MM.1S (cell line): Measurements from ENCODE around the gene TMEM176B.

ENCODE experiments used
- DNase-seq: peaks from one replicate; pipeline ENCODE4 v3.0.0-alpha.2; 2015
- H2AFZ ChIP-seq: fragments of 300-600 bp; sonication (generic); 2 replicates; pipeline ENCODE4 v1.6.0; 2016; ENCODE audit warnings: antibody characterized with exemption, low read length
- H3F3A ChIP-seq: fragments of 300-600 bp; sonication (generic); 2 replicates; pipeline ENCODE4 v1.6.1; 2016; ENCODE audit warnings: mild to moderate bottlenecking, antibody characterized with exemption, low read length, moderate library complexity, mixed read lengths; ENCODE audit not compliant: insufficient read depth
- H3K27ac ChIP-seq: fragments of 300-600 bp; sonication (generic); 2 replicates; pipeline ENCODE4 v1.5.1; 2016; ENCODE audit warnings: mild to moderate bottlenecking, low read length
- H3K27me3 ChIP-seq: fragments of 300-600 bp; sonication (generic); replicated peaks from 2 replicates; pipeline ENCODE4 v1.6.0; 2016; ENCODE audit warnings: low read length; ENCODE audit not compliant: insufficient read depth
- H3K36me3 ChIP-seq: fragments of 300-600 bp; sonication (generic); replicated peaks from 2 replicates; pipeline ENCODE4 v1.6.1; 2016; ENCODE audit warnings: mild to moderate bottlenecking, low read length, mixed read lengths; ENCODE audit not compliant: insufficient read depth
- H3K4me1 ChIP-seq: fragments of 300-600 bp; sonication (generic); 2 replicates; pipeline ENCODE4 v1.6.1; 2016; ENCODE audit warnings: low read length, mixed read lengths
- H3K4me2 ChIP-seq: fragments of 300-600 bp; sonication (generic); 2 replicates; pipeline ENCODE4 v1.6.0; 2016; ENCODE audit warnings: low read depth, low read length
- H3K4me3 ChIP-seq: fragments of 300-600 bp; sonication (generic); 2 replicates; pipeline ENCODE4 v1.5.1; 2016; ENCODE audit warnings: low read length, mixed read lengths
- H3K79me2 ChIP-seq: fragments of 300-600 bp; sonication (generic); 2 replicates; pipeline ENCODE4 v1.6.1; 2016; ENCODE audit warnings: mixed run types, low read length, mixed read lengths
- H3K9ac ChIP-seq: fragments of 300-600 bp; sonication (generic); 2 replicates; pipeline ENCODE4 v1.6.1; 2016; ENCODE audit warnings: low read length, mixed read lengths
- H3K9me2 ChIP-seq: fragments of 300-600 bp; sonication (generic); replicated peaks from 2 replicates; pipeline ENCODE4 v1.6.1; 2016; ENCODE audit warnings: mild to moderate bottlenecking, low read length, mixed read lengths; ENCODE audit not compliant: insufficient read depth
- H3K9me3 ChIP-seq: fragments of 300-600 bp; sonication (generic); replicated peaks from 2 replicates; pipeline ENCODE4 v1.6.1; 2016; ENCODE audit warnings: mild to moderate bottlenecking, low read length, mixed read lengths; ENCODE audit not compliant: insufficient read depth
- H4K20me1 ChIP-seq: fragments of 300-600 bp; sonication (generic); 2 replicates; pipeline ENCODE4 v1.6.1; 2016; ENCODE audit warnings: mild to moderate bottlenecking, low read length, moderate library complexity, mixed read lengths; ENCODE audit not compliant: insufficient read depth
- EZH2 ChIP-seq: fragments of 300-600 bp; sonication (generic); optimal IDR thresholded peaks from 2 replicates; pipeline ENCODE3; 2017; ENCODE audit warnings: low read depth, mild to moderate bottlenecking, antibody characterized with exemption, low read length, mixed read lengths
- EZH2phosphoT487 ChIP-seq: fragments of 300-600 bp; sonication (generic); IDR thresholded peaks from 2 replicates; pipeline ENCODE4 v1.6.1; 2018; ENCODE audit warnings: antibody characterized with exemption, low read length
- TF ChIP-seq, protein P1 (sequence below): fragments of 300-600 bp; sonication (generic); IDR thresholded peaks from 2 replicates; pipeline ENCODE4 v1.5.1; 2016; ENCODE audit warnings: antibody characterized with exemption, low read length, mixed read lengths

The TMEM176B gene

GRCh38 chr7:150842716-150843115 lies 42.6 kb upstream of the TMEM176B start:
- Histone ChIP-seq H3K79me2 (no peaks in the 10 kb centered on the region), H3K27ac (no peak overlapping the region), H3K4me3 (no peak overlapping the region), H3K9me3 (no peaks in the 10 kb centered on the region), H3K27me3 (no peaks in the 10 kb centered on the region), H3F3A (no peaks in the 10 kb centered on the region), H4K20me1 (no peaks in the 10 kb centered on the region), H3K36me3 (no peaks in the 10 kb centered on the region), H2AFZ (no peak overlapping the region), H3K9ac (no peak overlapping the region), H3K9me2 (no peaks in the 10 kb centered on the region), H3K4me2 (no peak overlapping the region), H3K4me1 (no peaks in the 10 kb centered on the region)
- DNase-seq, result no peak
- TF ChIP-seq EZH2phosphoT487, result no peak
- TF ChIP-seq, protein P1, sequence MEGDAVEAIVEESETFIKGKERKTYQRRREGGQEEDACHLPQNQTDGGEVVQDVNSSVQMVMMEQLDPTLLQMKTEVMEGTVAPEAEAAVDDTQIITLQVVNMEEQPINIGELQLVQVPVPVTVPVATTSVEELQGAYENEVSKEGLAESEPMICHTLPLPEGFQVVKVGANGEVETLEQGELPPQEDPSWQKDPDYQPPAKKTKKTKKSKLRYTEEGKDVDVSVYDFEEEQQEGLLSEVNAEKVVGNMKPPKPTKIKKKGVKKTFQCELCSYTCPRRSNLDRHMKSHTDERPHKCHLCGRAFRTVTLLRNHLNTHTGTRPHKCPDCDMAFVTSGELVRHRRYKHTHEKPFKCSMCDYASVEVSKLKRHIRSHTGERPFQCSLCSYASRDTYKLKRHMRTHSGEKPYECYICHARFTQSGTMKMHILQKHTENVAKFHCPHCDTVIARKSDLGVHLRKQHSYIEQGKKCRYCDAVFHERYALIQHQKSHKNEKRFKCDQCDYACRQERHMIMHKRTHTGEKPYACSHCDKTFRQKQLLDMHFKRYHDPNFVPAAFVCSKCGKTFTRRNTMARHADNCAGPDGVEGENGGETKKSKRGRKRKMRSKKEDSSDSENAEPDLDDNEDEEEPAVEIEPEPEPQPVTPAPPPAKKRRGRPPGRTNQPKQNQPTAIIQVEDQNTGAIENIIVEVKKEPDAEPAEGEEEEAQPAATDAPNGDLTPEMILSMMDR, result no peak
- no peak for TF ChIP-seq EZH2

- H3K9me3 ChIP-seq, result no peaks in the 10 kb centered on the region
- DNase-seq, result no peak
- no peaks in the 10 kb centered on the region for H3K27me3 ChIP-seq
These were observed 41.9 kb upstream of the TMEM176B start for GRCh38 chr7:150842018-150842417.

DNA sequence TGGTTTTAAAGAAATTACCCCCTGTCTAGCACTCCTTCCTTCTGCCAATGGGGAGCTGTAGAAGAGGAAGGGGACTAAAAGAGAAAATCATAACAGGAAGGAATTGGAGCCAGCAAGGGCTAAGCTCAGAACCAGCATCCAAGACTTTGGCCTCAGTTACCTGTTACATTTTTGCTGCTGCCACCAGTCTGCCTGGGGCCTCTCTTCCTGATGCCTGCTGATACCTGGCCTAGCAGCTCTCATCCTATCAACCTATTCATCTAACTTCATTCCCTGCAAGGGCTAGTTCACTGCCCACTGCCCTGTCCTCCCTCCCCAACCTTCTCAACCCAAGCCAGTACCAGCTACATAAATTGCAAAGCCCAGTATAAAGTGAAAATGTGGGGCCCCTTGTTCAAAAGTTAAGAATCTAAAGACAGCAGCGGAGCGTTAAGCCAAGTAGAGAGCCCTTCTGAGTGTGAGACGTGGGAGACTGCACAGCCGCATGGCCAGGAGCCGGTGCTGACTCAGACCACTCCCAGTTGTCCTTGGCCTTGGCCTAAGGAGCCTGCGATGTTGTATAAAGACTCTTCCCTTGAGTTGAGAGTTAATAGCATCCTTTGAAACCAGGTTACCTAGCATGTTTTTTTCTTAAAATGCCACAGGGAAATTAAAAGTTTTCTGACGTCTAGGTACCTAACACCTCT lies 38.9 kb upstream of the TMEM176B start:
- H3K9ac ChIP-seq, result no peak overlapping the region
- H3K27ac ChIP-seq, result no peak overlapping the region
- no peaks in the 10 kb centered on the region for H3K27me3 ChIP-seq
- no peaks in the 10 kb centered on the region for H3F3A ChIP-seq
- no peaks in the 10 kb centered on the region for H4K20me1 ChIP-seq
- H3K9me3 ChIP-seq, result no peaks in the 10 kb centered on the region
- TF ChIP-seq, protein P1, result no peak
- no peak for TF ChIP-seq EZH2
- no peak for TF ChIP-seq EZH2phosphoT487
- no peak overlapping the region for H2AFZ ChIP-seq
- H3K9me2 ChIP-seq, result no peaks in the 10 kb centered on the region
- H3K4me1 ChIP-seq, result no peaks in the 10 kb centered on the region
- no peaks in the 10 kb centered on the region for H3K79me2 ChIP-seq
- DNase-seq, result no peak
- H3K4me2 ChIP-seq, result no peak overlapping the region
- no peaks in the 10 kb centered on the region for H3K36me3 ChIP-seq
- no peak overlapping the region for H3K4me3 ChIP-seq

More at GRCh38 chr7:150842018-150842417, 41.9 kb upstream of the TMEM176B start:
- TF ChIP-seq EZH2 (no peak), EZH2phosphoT487 (no peak)
- TF ChIP-seq, protein P1, result no peak
- Histone ChIP-seq H3F3A (no peaks in the 10 kb centered on the region), H3K4me1 (no peaks in the 10 kb centered on the region), H3K9me2 (no peaks in the 10 kb centered on the region), H4K20me1 (no peaks in the 10 kb centered on the region), H3K36me3 (no peaks in the 10 kb centered on the region), H3K4me2 (no peak overlapping the region), H3K9ac (no peak overlapping the region), H3K27ac (no peak overlapping the region), H3K79me2 (no peaks in the 10 kb centered on the region), H3K4me3 (no peak overlapping the region), H2AFZ (no peak overlapping the region)
